ENCODE measurements around the gene PTPRN2. TPM values are rescaled to one million over a fixed set of nuclear protein-coding genes. Genes with fewer than 3 reads are reported as not detected.

The PTPRN2 gene
- total RNA-seq, 2 experiments from 2014 or later, result 0.70 TPM; not detected in 1

DNA sequence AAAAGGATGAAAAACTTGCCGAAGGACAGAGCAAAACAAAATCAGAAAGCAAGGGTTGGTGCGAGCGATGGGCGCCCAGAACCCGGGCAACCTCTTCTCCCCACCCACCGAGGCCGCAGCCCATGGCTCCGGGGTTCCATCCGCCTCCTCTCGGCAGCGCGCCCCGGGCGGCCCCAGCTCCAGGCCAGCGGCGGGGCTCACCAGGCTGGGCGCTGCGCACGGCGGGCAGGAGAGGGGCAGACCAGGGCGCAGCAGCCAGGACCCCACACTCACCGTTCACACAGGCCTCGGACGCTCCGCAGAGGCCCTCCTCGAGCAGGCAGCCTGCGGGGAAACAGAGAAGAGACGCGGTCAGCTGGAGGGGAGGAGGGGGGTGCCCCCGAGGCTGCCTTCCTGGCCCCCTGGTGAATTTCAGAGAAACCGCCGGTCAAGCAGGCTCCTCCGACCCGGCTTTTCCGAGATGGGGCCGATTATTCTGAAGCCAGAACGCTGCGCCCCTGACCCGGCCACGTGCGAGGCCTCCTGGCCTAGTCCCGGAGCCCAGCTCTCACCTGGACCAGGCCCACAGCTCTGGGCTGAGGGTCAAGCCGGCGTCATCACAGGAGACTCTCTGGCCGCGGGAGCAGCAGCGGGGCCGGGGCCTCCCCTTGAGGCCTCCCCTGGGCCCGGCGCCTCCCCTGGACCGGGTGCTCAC lies 98.0 kb downstream of the PTPRN2 start:
- intact Hi-C loops (cut with micrococcal nuclease; ENCODE audit: unreplicated experiment), result no loop called here
- Histone ChIP-seq H3K79me2 (ENCODE audit: insufficient read depth, low read depth, low read length) (no peaks in the 10 kb centered on the region), H3K27ac (ENCODE audit: low read depth, low read length, poor library complexity, severe bottlenecking) (no peak overlapping the region), H2AFZ (ENCODE audit: low read length) (no peak overlapping the region), H4K20me1 (ENCODE audit: insufficient read depth, low read length) (no peaks in the 10 kb centered on the region), H3K36me3 (ENCODE audit: insufficient read depth, low read length) (no peaks in the 10 kb centered on the region), H3K4me3 (ENCODE audit: low read depth, low read length, poor library complexity, severe bottlenecking) (no peak overlapping the region), H3K4me1 (ENCODE audit: insufficient read depth, low read length, poor library complexity, severe bottlenecking) (no peaks in the 10 kb centered on the region), H3K9me2 (ENCODE audit: insufficient read depth, low read length) (no peaks in the 10 kb centered on the region), H3K4me2 (ENCODE audit: low read length) (no peak overlapping the region), H3K9me3 (ENCODE audit: low read length) (no peaks in the 10 kb centered on the region)
- ChIA-PET CTCF (ENCODE audit: unreplicated experiment) (no interaction called here), POLR2A (no interaction called here)
- DNase-seq (ENCODE audit: low spot score), result no peak
- TF ChIP-seq, protein P1, sequence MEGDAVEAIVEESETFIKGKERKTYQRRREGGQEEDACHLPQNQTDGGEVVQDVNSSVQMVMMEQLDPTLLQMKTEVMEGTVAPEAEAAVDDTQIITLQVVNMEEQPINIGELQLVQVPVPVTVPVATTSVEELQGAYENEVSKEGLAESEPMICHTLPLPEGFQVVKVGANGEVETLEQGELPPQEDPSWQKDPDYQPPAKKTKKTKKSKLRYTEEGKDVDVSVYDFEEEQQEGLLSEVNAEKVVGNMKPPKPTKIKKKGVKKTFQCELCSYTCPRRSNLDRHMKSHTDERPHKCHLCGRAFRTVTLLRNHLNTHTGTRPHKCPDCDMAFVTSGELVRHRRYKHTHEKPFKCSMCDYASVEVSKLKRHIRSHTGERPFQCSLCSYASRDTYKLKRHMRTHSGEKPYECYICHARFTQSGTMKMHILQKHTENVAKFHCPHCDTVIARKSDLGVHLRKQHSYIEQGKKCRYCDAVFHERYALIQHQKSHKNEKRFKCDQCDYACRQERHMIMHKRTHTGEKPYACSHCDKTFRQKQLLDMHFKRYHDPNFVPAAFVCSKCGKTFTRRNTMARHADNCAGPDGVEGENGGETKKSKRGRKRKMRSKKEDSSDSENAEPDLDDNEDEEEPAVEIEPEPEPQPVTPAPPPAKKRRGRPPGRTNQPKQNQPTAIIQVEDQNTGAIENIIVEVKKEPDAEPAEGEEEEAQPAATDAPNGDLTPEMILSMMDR (conservative IDR thresholded peaks at IDR 0.05; ENCODE audit: low read length), result no peak
- TF ChIP-seq EZH2phosphoT487 (IDR thresholded peaks at IDR 0.05; ENCODE audit: borderline replicate concordance, low read depth, low read length), result no peak
- no TSS peak for BruUV-seq (replicated peaks)

DNA sequence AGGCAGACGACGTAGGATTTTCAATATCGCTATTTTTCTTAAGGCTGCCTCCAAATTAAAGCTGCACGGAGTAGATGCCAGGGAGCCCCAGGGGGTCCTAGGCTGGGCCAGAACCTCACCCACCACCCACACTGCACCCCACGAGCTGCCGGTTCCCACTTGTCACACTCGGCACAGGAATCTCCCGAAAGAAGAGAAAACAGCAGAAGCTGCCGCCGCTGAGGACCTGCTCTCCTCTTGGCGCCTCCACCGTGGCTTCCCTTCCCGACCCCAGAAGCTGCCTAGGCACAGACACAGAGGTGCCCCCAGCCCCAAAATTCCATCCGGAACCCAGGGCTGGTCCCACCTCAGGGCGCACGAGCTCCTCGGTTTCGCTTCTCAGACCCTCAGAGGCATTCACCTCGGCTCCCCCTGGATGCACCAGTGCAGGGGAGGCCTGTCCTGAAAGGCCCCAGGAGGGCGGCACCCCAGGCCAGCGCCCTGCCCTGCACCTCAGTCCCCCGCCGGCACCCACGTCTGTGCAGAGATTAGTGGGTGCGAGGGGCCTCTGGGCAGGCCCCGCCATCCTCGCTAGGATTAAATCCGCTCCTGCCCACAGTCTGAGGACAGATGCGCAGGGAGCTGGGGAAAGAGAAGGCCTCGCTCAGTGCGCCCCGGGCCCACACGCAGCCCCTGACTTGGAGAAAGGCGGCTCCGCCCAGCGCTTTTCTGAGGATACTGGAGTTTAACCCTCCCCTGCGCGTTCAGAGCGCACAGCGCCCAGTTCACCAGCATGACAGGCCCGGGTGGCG lies 99.2 kb downstream of the PTPRN2 start:
- intact Hi-C loops (cut with micrococcal nuclease; ENCODE audit: unreplicated experiment), result no loop called here
- CTCF ChIA-PET (ENCODE audit: unreplicated experiment), result no interaction called here
- no TSS peak for BruUV-seq (replicated peaks)

More for the DNA sequence above, 99.2 kb downstream of the PTPRN2 start:
- POLR2A ChIA-PET, result no interaction called here
- Histone ChIP-seq H3K4me3 (ENCODE audit: low read depth, low read length, poor library complexity, severe bottlenecking) (no peak overlapping the region), H3K9me3 (ENCODE audit: low read length) (no peaks in the 10 kb centered on the region), H3K36me3 (ENCODE audit: insufficient read depth, low read length) (no peaks in the 10 kb centered on the region), H3K4me1 (ENCODE audit: insufficient read depth, low read length, poor library complexity, severe bottlenecking) (no peaks in the 10 kb centered on the region), H2AFZ (ENCODE audit: low read length) (no peak overlapping the region), H3K4me2 (ENCODE audit: low read length) (no peak overlapping the region), H3K27ac (ENCODE audit: low read depth, low read length, poor library complexity, severe bottlenecking) (no peak overlapping the region), H4K20me1 (ENCODE audit: insufficient read depth, low read length) (no peaks in the 10 kb centered on the region), H3K79me2 (ENCODE audit: insufficient read depth, low read depth, low read length) (no peaks in the 10 kb centered on the region), H3K9me2 (ENCODE audit: insufficient read depth, low read length) (no peaks in the 10 kb centered on the region)
- DNase-seq (ENCODE audit: low spot score), result no peak
- TF ChIP-seq, protein P1 (conservative IDR thresholded peaks at IDR 0.05; ENCODE audit: low read length), result no peak
- TF ChIP-seq EZH2phosphoT487 (IDR thresholded peaks at IDR 0.05; ENCODE audit: borderline replicate concordance, low read depth, low read length), result no peak

Data from OCI-LY7 (cell line).